GM18909 (cell line): ENCODE results near the gene SLC22A2.

ENCODE experiments used
- ATAC-seq: cut with Tn5 transposase; IDR thresholded peaks from one replicate; pipeline ENCODE4 v1.9.1; 2021; ENCODE audit warnings: mild to moderate bottlenecking; ENCODE audit not compliant: unreplicated experiment, poor library complexity

SLC22A2 gene

GRCh38 chr6:160274871-160275510 is 16.4 kb upstream of the SLC22A2 start:
- ATAC-seq: no peak

- no peak for ATAC-seq
Measured at GRCh38 chr6:160273750-160274149, 15.1 kb upstream of the SLC22A2 start.

GRCh38 chr6:160273196-160273595 is 14.6 kb upstream of the SLC22A2 start:
- ATAC-seq: no peak

DNA sequence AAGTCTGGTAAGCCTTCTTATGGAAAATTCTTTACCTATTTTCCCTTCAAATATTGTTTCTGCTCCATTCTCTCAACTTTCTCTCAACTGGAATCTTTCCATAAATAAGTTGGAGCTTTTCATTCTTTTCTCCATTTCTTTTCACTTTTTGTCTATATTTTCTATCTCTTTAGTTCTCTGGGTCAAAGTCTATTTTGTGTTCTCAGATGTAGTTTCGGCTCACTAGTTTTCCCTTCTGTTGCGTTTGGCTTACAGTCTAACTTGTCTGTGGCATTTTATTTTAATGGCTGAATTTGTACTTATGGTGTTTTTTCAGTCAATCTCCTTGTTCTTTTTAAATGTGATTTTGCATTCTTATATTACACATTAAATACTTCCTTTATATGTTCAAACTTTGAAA is 14.1 kb upstream of the SLC22A2 start:
- ATAC-seq: no peak

DNA sequence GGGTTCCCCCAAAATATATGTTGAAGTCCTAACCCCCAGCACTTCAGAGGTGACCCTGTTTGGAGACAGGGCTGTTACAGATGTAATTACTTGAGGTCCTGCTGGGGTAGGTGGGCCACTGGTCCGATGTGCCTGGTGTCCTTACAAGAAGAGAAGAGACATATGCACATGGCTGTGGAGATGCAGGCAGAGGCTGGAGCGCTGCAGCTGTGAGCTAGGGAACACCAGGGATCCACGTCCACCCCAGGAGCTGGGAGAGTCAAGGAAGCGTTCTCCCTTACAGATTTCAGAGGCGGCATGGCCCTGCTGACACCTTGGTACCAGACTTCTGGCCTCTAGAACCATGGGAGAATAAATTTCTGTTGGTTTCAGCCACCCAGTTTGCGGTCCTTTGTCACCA is 11.7 kb upstream of the SLC22A2 start:
- ATAC-seq: no peak

DNA sequence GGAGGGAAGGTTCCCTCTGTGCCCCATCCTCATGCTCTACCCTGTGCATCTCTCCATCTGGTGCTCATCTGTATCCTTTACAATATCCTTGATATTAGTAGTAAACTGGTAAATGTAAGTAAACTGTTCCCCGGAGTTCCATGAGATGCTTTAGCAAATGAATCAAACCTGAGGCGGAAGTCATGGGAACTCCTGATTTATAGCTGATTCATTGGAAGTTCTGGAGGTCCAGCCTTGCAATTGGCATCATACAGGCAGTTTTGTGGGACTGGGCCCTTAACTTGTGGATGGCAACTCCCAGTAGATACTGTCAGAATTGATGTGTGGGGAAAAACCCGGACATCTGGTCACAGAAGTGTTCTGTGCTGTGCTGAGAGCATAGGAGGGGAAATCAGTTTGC is 11.2 kb upstream of the SLC22A2 start:
- ATAC-seq: no peak

- no peak for ATAC-seq
Measured at GRCh38 chr6:160269023-160269521, 10.5 kb upstream of the SLC22A2 start.

DNA sequence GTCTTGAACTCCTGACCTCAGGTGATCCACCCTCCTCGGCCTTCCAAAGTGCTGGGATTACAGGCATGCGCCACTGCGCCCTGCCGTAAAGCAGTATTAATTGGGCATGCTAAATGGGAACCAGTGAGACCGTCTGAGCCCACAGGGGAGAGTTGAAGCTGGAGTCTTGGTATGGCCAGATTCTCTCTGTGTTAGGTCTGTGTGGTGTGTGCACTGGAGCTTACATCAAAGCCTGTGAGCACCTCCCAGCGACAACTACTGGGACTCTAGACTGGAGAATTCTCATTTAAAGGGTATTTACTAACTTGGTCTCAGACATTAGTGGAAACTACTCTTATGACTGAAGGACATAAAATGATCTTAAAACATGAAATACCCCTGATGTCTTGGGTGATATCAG is 8.5 kb upstream of the SLC22A2 start:
- ATAC-seq: no peak

- ATAC-seq: peak; percentile 86
Measured at GRCh38 chr6:160265869-160266476, 7.4 kb upstream of the SLC22A2 start.

DNA sequence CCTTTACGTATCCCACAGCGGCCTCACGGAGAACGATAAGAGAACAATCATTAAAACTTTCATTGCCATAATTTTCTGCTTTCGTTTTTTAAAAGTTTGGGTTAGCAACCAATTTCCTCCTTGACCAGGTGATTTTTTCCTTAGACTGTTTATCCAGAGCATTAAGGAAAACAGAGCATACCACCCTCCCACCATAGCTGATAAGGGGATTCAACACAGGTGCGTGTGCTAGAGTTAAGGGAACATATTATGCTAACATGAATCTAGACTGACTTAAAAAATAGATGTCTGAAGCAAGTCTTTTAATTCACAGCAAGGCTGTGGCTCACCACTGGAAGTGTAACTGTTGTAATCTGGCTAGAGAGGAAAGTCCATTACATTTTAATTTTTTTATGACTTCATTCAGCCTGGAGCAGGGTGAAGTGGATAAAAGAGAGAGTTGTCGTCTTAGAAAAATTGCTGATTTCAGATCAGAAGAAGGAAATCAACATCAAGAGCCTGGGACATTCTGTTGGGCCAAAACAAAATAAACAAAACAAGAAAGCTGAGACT is 5.5 kb upstream of the SLC22A2 start:
- ATAC-seq: no peak

DNA sequence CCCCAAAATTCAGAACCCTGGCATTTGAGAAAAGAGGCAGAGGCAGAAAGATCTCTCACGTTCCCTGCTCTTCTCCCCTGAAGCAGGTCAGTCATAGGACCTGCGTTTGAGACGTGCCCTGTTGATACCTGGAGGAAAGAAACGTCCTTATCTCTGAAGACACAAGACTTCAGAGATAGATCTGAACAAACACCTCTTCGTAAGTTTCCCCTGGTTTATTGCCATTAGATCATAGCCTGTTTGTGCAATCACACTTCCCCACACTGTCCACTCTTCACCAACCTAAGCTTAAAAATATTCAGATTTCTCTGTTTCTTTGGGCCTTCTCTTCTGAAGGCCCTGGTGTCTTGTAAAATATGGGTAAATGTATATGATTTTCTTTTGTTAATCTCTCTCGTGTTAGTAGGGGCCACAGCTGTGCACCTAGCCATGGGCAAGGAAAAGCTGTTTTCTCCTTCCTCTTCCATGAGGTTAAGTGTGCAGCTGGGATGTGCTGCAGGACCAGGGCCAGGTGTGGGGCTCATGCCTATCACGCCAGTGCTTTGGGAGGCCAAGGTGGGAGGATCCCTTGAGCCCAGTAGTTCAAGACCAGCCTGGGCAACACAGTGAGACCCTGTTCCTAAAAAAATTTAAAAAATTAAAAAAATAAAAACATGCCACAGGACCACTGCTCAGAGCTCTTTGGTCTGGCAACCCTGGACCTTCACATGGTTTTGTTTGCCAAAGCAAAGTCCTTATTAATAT is 4.7 kb upstream of the SLC22A2 start:
- ATAC-seq: no peak

GRCh38 chr6:160261991-160262680 is 3.5 kb upstream of the SLC22A2 start:
- ATAC-seq: no peak

DNA sequence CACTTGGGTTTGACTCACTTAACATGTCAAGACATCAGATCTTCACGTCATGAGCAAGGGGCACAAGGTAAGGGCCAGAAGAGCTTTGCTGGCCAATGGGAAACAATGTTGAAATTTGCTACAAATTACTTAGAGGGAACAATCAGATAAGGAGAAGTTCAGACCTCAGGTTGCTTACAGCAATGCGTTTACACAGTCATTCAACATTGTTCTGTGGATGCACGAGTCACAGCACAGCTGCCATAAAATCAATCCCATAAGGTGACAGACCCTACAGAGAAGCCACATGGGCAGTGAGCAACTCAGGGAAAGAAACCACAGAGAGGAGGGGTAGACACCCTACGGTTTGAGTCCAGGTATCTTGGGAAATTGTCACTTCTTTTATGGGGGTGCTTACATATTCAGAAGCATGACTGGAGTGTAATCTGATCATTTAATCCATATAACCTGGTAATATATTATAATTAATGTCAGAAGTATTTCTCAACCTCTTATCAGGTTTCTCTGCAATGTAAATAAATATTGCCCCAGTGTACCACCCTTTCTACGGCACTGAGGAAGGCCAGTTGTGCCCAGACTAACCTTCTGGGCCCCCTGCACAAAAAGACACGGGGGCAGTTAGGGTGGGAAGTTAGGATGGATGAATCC is 2.3 kb upstream of the SLC22A2 start:
- peak; percentile 8 for ATAC-seq

DNA sequence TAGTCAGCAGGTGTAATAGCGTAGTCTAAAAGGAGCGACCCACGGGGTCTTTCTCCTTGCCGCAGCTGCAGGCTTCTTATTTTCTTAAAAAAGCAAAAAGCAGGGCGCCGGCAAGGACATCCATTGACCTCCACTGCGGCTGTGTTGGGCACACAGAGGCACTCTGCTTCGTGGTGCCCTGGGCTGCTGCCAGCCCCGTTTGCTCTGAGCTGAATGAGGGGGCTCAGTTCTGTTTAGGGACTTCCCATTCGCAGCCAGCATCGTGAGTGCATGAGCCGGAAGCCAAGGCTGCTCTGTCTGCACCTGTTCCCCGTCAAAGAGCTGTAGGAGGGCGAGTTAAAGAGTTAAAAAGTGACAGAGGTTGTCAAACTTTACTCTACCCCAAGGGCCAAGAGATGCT is 1.7 kb upstream of the SLC22A2 start:
- peak; percentile 64 for ATAC-seq

DNA sequence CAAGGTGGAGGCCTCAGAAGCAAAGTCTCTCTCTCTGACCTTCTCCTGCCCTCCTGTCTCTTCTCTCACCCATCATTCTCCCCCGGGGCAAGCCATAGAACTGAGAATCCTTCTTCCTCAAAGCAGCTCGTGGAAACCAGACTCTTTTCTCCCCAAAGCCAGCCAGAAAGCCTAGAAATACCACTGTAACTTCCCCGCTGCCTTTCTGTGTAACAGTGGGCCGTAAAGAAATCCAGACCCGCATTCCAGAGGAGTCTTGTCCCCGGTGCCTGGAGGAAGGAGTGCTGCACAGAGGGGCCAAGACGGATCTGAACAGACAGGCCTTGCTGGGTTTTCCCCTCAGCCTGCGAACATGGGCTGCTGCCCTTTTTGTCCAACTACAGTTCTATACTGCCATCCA is 977 bp upstream of the SLC22A2 start:
- ATAC-seq: no peak

GRCh38 chr6:160259143-160259425 is 463 bp upstream of the SLC22A2 start:
- no peak for ATAC-seq

DNA sequence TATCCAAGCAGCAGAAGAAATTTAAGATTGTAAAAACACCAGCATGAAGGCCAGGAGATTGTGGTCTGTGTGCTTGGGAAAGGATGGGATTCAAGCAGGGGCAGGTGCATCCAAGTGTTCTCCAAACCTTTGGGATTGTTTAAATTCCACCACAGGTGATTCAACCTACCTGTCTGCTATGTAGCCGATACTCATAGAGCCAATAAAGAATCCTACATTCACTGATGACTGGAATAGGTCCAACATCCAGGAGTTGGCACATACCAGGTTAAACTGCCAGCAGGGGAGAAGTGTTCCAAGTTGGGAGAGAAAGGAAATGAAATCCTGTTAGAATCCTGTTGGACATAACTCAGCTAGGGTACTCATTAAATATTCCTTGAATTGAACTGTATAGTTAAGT is 2.2 kb downstream of the SLC22A2 start:
- ATAC-seq: no peak

GRCh38 chr6:160254467-160255312 is 3.9 kb downstream of the SLC22A2 start:
- no peak for ATAC-seq

GRCh38 chr6:160253714-160254113 is 4.9 kb downstream of the SLC22A2 start:
- peak; percentile 70 for ATAC-seq
